Measurements from ENCODE around the gene TMEM214.

DNA sequence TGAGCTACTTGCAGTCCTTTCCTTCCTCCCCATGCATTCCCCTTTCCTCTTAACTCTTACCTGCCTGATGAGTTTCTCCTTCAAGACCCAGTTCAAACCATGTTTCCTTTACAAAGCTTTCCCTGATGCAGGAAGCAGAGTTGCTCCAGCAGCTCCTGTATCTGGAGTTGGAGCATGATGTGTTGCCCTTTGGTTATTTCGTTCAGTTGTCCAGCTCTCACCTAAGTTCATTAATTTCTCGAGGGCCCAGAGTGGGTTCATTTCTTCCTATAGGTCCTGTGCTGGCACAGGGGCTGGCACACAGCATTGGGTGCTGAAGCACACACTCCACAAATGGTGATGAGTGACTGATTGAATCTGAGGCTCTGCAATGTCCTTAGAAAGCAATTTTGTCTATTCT is 23.0 kb upstream of the TMEM214 start:
- TF ChIP-seq, protein P1, sequence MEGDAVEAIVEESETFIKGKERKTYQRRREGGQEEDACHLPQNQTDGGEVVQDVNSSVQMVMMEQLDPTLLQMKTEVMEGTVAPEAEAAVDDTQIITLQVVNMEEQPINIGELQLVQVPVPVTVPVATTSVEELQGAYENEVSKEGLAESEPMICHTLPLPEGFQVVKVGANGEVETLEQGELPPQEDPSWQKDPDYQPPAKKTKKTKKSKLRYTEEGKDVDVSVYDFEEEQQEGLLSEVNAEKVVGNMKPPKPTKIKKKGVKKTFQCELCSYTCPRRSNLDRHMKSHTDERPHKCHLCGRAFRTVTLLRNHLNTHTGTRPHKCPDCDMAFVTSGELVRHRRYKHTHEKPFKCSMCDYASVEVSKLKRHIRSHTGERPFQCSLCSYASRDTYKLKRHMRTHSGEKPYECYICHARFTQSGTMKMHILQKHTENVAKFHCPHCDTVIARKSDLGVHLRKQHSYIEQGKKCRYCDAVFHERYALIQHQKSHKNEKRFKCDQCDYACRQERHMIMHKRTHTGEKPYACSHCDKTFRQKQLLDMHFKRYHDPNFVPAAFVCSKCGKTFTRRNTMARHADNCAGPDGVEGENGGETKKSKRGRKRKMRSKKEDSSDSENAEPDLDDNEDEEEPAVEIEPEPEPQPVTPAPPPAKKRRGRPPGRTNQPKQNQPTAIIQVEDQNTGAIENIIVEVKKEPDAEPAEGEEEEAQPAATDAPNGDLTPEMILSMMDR (IDR thresholded peaks at IDR 0.05; ENCODE audit: low read length): no peak
- no peak for TF ChIP-seq EZH2 (IDR thresholded peaks at IDR 0.05; ENCODE audit: borderline replicate concordance, low read length)

Data from OCI-LY1 (cell line).